ENCODE results near the gene SH3RF3. TPM values are rescaled to one million over a fixed set of nuclear protein-coding genes. Genes with fewer than 3 reads are reported as not detected.

Gene SH3RF3
- total RNA-seq, 1 experiment from 2014 or later, result 4.9 TPM

- no peak overlapping the region for H3K27ac ChIP-seq (ENCODE audit: low read length)
- CTCF ChIA-PET, result no interaction called here
Observed at GRCh38 chr2:109317471-109318095, 188.6 kb downstream of the SH3RF3 start.

GRCh38 chr2:109318150-109318948 is 189.3 kb downstream of the SH3RF3 start:
- Histone ChIP-seq H3K9me3 (ENCODE audit: control insufficient read depth, insufficient read depth, low read depth, low read length) (no peaks in the 10 kb centered on the region), H3K4me1 (ENCODE audit: control insufficient read depth, insufficient read depth, low read length) (no peaks in the 10 kb centered on the region; the same call in 1 of the 2 replicates), H3K4me3 (ENCODE audit: low read depth in 2 of 2, low read length in 2 of 2) (no peak overlapping the region), H3K27me3 (ENCODE audit: control insufficient read depth, insufficient read depth, low read length) (0 out of 2 replicates have a peak, but pooled peaks cover 2% of the 10 kb centered on the region), H3K36me3 (ENCODE audit: control insufficient read depth, insufficient read depth, low read length) (no peaks in the 10 kb centered on the region), H3K27ac (ENCODE audit: low read length) (no peak overlapping the region)
- ChIA-PET POLR2A (no interaction called here), CTCF (no interaction called here)
- no TSS peak for BruUV-seq (replicated peaks)
- no peak for DNase-seq (ENCODE audit: low read depth, low spot score)
- in situ Hi-C loops (cut with HindIII; ENCODE audit: low pct_unique_long_range_greater_than_20kb, low sequenced_read_pairs), result no loop called here
- ATAC-seq, result no peak
- intact Hi-C loops (cut with micrococcal nuclease; ENCODE audit: unreplicated experiment), result no loop called here
- no peak for TF ChIP-seq TCF7L2 (IDR thresholded peaks at IDR 0.05; ENCODE audit: low read depth, low read length)
- TF ChIP-seq POLR2AphosphoS5 (IDR thresholded peaks at IDR 0.05; ENCODE audit: low read depth, low read length), result no peak
- TF ChIP-seq, protein P1, sequence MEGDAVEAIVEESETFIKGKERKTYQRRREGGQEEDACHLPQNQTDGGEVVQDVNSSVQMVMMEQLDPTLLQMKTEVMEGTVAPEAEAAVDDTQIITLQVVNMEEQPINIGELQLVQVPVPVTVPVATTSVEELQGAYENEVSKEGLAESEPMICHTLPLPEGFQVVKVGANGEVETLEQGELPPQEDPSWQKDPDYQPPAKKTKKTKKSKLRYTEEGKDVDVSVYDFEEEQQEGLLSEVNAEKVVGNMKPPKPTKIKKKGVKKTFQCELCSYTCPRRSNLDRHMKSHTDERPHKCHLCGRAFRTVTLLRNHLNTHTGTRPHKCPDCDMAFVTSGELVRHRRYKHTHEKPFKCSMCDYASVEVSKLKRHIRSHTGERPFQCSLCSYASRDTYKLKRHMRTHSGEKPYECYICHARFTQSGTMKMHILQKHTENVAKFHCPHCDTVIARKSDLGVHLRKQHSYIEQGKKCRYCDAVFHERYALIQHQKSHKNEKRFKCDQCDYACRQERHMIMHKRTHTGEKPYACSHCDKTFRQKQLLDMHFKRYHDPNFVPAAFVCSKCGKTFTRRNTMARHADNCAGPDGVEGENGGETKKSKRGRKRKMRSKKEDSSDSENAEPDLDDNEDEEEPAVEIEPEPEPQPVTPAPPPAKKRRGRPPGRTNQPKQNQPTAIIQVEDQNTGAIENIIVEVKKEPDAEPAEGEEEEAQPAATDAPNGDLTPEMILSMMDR (IDR thresholded peaks at IDR 0.05), result no peak
- no peak for TF ChIP-seq REST (IDR thresholded peaks at IDR 0.05; ENCODE audit: insufficient read depth in 1 of 2, low read depth in 2 of 2, low read length in 1 of 2)
- no peak for TF ChIP-seq SIN3A (IDR thresholded peaks at IDR 0.05; ENCODE audit: borderline replicate concordance, insufficient read depth, low read depth, low read length)

More at GRCh38 chr2:109317471-109318095, 188.6 kb downstream of the SH3RF3 start:
- ATAC-seq (no peak), DNase-seq (ENCODE audit: low read depth, low spot score) (no peak)
- POLR2A ChIA-PET, result no interaction called here
- Histone ChIP-seq H3K9me3 (ENCODE audit: control insufficient read depth, insufficient read depth, low read depth, low read length) (no peaks in the 10 kb centered on the region), H3K4me1 (ENCODE audit: control insufficient read depth, insufficient read depth, low read length) (no peaks in the 10 kb centered on the region; the same call in 1 of the 2 replicates), H3K4me3 (ENCODE audit: low read depth in 2 of 2, low read length in 2 of 2) (no peak overlapping the region), H3K36me3 (ENCODE audit: control insufficient read depth, insufficient read depth, low read length) (no peaks in the 10 kb centered on the region), H3K27me3 (ENCODE audit: control insufficient read depth, insufficient read depth, low read length) (0 out of 2 replicates have a peak, but pooled peaks cover 2% of the 10 kb centered on the region)
- in situ Hi-C loops (cut with HindIII; ENCODE audit: low pct_unique_long_range_greater_than_20kb, low sequenced_read_pairs) (no loop called here), intact Hi-C loops (cut with micrococcal nuclease; ENCODE audit: unreplicated experiment) (no loop called here)
- BruUV-seq (replicated peaks), result no TSS peak
- TF ChIP-seq REST (IDR thresholded peaks at IDR 0.05; ENCODE audit: insufficient read depth in 1 of 2, low read depth in 2 of 2, low read length in 1 of 2) (no peak), SIN3A (IDR thresholded peaks at IDR 0.05; ENCODE audit: borderline replicate concordance, insufficient read depth, low read depth, low read length) (no peak), POLR2AphosphoS5 (IDR thresholded peaks at IDR 0.05; ENCODE audit: low read depth, low read length) (no peak), TCF7L2 (IDR thresholded peaks at IDR 0.05; ENCODE audit: low read depth, low read length) (no peak)
- TF ChIP-seq, protein P1 (IDR thresholded peaks at IDR 0.05), result no peak

Data from Panc1 (cell line).